ENCODE measurements around the gene NOCT.

GRCh38 chr4:139036885-139037284 lies 21.3 kb downstream of the NOCT start:
- TF ChIP-seq CTCF (IDR thresholded peaks at IDR 0.05) (no peak), POLR2AphosphoS5 (IDR thresholded peaks at IDR 0.05; ENCODE audit: insufficient read depth in 1 of 2, low read depth in 1 of 2) (no peak), POLR2A (IDR thresholded peaks at IDR 0.05) (no peak)

All from vagina (tissue), 2 donors.